Endothelial cell of umbilical vein (primary cell): ENCODE data around the gene LGALS8.

Experiments used
- CTCF ChIP-seq, 2 donors: IDR thresholded peaks; 1 replicate in 1 of 2; 2 replicates in 1 of 2; pipeline ENCODE4 v1.5.1; 2011; ENCODE audit warnings: low read length in 2 of 2, mild to moderate bottlenecking in 2 of 2, moderate library complexity in 2 of 2, control low read depth in 1 of 2, inconsistent platforms in 1 of 2, low read depth in 1 of 2; ENCODE audit not compliant: insufficient read depth in 1 of 2; ENCODE audit errors: extremely low read depth in 1 of 2
- EZH2 ChIP-seq: IDR thresholded peaks from 2 replicates; pipeline ENCODE4 v1.6.1; 2012; ENCODE audit warnings: borderline replicate concordance, low read depth, mild to moderate bottlenecking, moderate library complexity, low read length, inconsistent platforms; ENCODE audit not compliant: severe bottlenecking
- GATA2 ChIP-seq: IDR thresholded peaks from 2 replicates; pipeline ENCODE4 v1.7.0; 2011; ENCODE audit warnings: low read depth, mild to moderate bottlenecking, moderate library complexity, mixed read lengths, low read length; ENCODE audit not compliant: insufficient read length, insufficient read depth
- MAX ChIP-seq: IDR thresholded peaks from 2 replicates; pipeline ENCODE4 v1.6.1; 2011; ENCODE audit not compliant: insufficient read depth, insufficient read length
- MYC ChIP-seq: IDR thresholded peaks from one replicate; pipeline ENCODE4 v1.6.1; 2011; ENCODE audit warnings: mild to moderate bottlenecking, low read depth, low read length
- POLR2A ChIP-seq: IDR thresholded peaks from 2 replicates; pipeline ENCODE4 v1.6.1; 2012; ENCODE audit warnings: low read depth, mild to moderate bottlenecking, control low read depth, low read length
- POLR2AphosphoS5 ChIP-seq: IDR thresholded peaks from 2 replicates; pipeline ENCODE4 v1.6.1; 2012; ENCODE audit warnings: low read depth, mild to moderate bottlenecking, control low read depth, low read length, moderate library complexity; ENCODE audit not compliant: insufficient read depth

DNA sequence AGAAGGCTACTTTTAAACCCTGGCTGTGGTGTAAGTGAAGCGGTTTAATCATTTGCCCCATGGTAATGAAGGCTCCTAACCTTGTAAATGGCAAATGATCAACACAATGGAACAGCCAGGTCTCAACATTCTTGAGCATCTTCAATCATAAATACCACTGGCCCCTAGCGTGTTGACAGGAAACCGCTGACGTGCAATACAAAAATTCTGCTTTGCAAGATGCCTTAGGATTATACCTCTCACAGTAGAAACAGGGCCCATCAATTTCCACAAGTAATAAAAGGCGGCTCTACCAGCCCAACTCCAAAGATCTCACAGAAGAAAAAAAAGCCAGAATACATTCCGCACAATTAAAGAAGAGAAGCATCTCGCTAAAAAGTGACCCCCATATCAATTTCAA, 32.8 kb downstream of the LGALS8 start:
- TF ChIP-seq CTCF (IDR thresholded peaks at IDR 0.05; ENCODE audit: extremely low read depth in 1 of 2, insufficient read depth in 1 of 2, low read depth in 1 of 2, low read length in 2 of 2) (no peak), MYC (no peak), POLR2AphosphoS5 (no peak), POLR2A (no peak), MAX (no peak), GATA2 (no peak), EZH2 (no peak)
